COR-L47 (cell line): Measurements from ENCODE around the gene ANK2.

ENCODE experiments used
- DNase-seq: peaks from one replicate; lab custom pipeline; 2025; lab: John Stamatoyannopoulos, UW

ANK2 gene

DNA sequence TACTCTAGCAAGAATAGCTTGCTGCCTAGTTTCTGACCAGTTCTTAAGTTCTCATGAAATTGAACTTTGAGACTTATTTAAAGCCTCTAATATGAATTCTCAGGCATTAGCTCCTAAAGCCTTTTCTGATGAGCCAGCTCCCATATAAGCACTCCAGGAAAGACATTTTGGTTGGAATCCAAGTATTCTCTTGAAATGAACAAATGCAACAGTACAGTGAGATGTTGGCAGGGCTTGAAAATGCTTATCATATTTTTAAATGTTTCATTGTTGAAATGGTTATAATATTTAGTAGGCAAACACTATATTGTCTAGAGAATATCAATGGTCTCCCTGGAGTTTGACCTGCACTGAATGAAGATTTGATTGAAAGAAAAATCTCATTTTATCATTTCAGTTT, 240.3 kb downstream of the ANK2 start:
- no peak for DNase-seq

DNA sequence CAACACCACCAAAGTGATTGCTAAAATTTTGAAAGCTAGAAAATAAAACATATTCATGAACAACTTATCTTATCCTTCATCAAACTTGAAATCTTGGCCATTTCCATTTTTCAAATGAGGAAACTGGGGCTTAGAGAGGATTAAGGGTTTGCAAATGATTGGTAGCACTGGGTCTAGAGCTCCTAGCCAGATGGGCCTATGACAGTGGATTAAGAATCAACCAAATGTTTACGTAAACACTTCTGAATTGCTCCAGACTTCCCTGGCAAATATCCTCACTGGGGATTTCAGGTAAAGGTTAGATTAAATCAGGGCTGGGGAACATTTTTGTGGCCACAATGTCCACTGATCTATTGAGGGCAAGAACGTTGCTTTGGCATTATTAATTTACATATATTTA, 241.2 kb downstream of the ANK2 start:
- DNase-seq, result no peak

DNA sequence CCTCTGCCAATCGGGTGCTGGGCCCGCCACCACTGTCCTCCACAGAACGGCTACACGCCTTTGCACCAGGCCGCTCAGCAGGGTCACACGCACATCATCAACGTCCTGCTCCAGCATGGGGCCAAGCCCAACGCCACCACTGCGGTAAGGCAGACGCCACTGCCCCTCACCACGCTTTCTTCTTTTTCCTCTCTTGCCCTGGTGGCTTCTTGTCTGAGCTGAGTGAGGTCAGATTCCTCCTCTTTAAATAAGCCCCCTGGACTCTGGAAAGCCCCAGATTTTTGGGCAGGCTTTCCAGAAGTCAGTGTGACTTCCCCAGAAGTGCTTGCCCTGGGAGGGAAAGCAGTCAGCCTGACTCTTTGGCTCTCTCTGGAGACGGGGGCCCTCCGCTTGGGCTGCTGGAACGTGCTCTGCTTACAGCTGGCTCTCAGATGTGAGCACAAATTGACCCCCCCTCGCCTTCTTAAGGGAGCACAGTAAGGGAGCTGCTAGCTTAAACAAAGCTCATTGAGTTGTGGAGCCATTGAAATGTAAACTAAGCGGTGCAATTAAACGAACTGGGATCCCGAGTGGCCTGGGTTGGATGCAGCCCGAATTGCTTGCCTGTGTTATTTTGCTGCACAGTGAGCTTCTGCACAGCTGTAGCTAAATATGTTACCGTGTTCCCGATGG, 243.1 kb downstream of the ANK2 start:
- DNase-seq, result no peak

DNA sequence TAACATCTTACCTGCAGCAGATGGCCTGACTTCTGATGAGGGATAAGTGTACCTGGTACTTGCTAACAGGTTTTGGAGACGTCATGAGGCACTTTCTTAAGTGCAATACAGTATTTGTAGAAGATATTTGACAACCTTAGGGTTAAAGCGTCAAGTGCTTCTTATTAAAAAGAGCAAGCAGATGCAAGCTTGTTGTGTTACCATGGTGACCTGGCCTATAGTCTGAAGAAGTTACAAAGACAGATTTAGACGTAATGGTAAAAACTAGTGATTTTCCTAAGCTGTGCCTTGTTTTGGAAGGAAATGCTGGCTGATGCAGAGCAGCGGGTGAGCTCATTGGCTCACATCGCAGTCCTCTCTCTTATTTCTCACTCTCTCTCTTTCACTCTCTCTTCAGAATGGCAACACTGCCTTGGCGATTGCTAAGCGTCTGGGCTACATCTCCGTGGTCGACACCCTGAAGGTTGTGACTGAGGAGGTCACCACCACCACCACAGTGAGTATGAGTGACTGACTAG, 243.6 kb downstream of the ANK2 start:
- no peak for DNase-seq

DNA sequence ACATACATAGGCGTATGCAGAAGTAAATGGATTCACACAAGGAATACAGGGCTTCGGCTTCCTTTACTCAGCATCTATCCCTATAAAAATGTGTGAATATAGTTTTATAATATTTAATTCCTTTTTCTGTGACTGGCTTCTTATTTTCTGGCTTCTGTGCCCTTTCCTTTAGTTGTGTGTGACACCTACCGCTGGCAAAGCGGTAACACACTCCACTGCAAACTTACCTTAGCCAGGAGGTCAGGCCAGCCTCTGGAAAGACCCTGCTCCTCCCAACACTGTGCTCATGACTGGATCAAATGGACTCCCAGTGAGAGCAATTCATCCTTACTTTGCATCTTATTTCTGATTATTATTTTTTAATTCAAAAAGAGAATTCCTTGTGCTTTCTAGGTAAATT, 244.2 kb downstream of the ANK2 start:
- DNase-seq, result no peak

DNA sequence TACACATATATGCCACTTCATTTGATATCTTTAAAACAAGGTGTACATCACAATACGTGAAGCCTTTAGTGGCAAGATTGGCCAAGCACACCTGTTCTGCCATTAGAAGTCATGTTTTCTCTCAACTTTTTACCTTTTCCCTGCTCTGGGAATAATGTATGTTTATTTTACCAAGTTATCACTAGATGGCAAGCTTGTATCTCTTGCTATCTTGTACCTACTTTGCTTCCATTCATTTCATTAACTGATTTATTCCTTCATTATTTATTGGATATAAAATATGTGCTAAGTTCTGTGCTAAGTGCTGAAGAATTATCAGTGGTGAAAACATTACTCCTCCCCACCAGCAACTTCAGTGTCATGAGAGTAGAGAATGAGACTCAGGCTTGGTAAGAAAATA, 245.5 kb downstream of the ANK2 start:
- DNase-seq, result no peak

DNA sequence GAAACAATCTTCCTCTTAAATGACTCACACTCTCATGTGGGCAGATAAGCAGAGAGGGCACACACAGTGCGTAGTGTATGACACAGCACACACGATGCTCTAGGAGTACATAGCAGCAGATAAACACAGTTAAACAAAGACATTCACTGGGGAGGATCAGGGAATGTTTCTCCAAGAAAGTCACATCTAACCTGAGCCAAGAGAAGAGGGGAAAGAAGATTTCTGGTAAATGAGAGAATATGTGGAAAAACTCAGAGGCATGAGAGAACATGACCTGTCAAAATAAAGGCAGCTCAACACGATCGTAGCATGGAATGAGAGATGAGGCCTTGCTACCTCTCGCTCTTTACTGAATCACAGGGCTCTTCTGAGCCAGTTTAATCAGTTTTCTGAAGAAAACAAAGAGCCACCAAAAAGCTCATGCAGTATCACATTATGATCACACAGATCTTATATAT, 251.0 kb downstream of the ANK2 start:
- no peak for DNase-seq

DNA sequence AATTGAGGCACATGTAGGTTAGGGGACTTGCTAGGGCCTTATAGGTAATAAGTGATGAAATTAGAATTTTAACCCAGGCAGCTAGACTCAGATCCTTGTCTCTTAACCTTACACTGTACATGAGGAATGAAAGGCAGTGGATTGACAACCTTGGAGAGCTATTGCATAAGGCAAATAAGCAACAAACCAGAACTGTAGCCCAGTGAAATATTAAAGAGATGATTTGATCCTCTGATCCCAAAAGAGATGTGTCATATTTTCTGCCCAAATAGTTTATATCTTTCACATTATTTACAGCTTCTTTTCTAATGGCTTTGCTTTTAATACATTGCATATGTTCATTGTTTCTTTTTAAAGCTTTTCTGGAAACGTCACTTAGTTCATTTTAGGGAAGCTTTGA, 252.6 kb downstream of the ANK2 start:
- no peak for DNase-seq

DNA sequence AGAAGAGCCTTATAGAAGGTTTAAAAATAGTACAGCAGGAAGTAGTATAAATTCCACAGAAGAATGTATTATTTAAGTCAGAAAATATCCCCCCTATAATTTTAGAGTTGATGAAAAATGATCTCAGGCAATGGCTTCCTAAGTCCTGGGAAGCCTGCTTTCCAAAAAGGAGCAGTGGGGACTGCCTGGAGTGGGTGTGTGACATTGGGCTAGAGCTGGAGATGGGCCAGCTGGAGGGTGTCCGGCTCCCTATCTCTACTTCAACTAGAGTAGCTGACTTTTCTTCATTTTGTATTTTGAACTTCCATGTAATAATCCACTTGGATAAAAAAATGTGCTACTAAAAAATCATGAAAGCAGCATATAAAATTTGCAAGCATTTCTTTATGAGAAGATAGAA, 253.9 kb downstream of the ANK2 start:
- no peak for DNase-seq

DNA sequence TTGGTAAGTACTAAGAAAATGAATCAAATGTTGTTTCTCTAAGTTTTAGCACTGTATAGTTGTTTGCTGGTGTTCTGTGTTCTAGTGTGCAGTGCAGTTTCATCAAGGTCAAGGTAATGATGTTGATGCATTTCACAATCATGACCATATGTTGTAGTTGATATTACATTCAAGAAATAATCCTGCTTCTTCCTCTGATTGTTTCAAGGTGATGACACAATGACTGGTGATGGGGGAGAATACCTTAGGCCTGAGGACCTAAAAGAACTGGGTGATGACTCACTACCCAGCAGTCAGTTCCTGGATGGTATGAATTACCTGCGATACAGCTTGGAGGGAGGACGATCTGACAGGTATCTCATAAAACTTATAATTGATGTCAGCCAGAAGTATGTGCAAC, 261.6 kb downstream of the ANK2 start:
- DNase-seq, result no peak

DNA sequence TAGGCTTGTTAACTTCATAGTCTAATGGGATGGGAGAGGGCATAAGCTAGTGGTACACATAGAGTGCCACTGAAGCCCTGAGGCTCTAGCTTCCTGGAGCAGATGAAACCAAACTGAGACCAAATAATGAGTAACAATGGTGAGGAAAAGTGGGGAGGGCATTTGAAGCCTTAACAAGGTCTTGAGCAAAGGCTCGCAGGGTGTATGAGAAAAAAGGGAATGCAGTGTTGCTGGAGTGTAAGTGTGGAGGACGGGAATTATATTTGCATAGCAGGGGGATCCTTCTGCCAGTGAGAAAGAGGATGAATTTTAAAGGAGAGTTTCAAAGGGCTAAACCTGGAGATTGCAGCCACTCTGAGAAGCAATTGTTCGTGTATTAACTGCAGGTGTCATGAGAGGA, 263.1 kb downstream of the ANK2 start:
- DNase-seq, result no peak

DNA sequence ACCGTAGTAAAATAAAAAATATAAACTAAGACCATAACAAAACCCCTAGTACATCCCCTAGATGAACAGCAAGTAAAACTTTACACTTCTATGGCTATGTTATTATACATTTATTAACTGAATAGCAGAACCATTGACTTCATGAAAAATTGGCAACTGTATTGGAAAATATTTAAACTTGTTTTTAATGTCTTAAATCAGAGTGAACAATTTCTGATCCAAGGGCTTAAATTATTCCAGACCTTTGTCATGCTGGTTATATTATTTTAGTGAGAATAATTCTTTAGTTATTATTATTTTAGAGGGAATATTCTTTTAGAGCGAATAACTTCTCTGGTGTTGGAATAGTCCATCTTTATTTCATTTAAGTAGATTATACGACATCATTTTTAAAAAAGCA, 265.0 kb downstream of the ANK2 start:
- DNase-seq, result no peak

DNA sequence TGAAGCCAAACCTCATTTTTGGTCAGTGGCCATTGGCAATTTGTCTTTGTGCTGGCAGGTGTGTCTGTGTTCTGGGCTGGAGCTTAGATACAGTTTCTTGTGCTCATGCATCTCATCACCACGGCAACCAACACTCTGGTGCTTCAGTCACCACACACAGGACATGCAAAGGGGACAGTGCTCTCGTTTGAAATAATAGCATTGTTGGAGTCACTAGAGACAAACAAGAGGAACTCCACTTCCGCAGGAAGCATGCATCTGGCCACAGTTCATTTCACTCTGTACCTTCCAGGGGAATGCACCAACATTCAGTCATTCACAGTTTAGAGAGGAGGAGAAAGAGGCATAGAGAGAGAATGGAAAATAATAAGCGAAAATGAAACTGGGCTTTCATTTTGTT, 267.4 kb downstream of the ANK2 start:
- peak; percentile 15 for DNase-seq

DNA sequence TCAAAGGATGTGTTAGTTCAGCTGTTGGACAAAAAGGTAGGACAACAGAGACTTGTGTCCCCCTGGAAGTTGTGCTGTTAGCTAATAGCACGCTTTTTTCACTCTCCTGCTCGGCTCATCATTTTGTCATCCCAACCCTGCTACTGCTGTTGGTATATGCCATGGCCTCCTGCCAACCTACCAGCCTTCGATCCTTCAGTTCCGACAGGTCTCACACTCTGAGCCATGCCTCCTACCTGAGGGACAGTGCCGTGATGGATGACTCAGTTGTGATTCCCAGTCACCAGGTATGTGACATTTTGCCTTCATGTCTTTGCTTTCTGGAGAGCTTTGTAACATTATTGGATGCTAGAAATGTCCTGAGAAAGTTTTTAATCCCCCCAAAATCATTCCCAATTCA, 268.1 kb downstream of the ANK2 start:
- no peak for DNase-seq

DNA sequence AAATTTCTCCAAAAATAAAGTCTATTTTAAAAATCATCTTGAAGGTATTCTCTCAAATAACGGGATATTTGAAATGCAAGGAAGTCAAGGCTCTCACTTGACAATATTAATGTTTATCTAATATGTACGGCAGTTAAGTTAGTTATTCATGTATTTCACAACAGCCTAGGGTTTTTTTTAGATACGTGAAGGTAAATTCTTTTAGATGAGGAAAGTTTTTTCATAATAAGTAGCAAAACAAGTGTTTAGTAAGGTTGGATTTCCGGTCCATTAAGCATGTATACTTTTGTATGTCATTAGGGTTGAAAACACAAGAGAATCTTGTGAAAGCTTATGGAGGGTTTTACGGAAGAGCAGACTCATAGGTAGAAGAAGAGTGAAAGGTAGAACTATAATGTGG, 273.3 kb downstream of the ANK2 start:
- DNase-seq, result no peak

DNA sequence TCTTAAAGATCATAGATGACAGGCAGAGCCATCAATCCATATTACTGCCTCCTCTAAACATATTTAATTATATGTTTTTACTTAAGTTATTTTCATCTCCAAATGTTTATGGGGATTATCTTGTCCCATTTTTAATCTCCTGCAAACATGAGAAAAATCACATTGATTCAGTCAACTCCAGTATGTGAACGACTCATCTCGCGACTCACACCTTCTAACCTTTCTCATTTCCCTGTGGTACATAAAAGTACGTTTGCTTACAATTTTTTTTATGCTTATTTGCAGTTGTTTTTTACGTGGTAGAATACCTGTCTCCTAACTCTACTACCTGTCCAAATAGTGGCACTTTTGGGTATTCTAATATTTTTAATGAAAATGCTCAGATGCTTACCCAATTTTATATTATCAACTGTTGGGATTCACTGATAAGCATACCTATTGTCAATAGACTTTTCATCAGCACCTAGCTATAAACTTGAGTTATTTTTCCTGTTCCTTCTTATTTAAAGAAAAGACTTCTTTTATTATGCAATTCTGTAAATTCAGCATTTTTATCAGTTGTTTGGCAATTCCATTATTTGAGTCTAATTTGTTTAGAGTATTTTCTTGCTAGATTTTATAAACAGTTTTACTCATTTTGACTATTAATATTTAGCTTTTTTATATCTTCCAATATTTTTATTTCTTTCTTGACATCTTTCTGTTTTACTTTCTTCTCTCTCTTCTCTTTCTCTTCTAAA, 276.6 kb downstream of the ANK2 start:
- no peak for DNase-seq

DNA sequence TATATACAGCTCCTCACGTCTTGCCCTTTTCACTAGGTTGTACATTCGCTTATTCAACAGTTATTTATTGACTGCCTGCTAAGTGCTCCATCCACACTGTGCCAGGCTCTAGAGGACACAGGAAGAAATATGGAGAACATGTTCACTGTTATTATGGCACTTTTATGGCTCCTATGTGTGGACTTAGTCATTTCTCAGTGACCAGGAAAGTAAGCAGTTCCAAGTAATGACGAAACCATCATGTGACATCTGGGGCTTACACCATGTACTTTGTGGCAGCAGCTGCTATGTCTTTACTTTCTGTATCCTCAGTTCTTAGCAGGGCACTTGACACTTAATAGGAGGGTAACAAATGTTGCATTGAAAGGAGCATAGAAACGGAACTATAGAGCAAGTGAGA, 278.0 kb downstream of the ANK2 start:
- no peak for DNase-seq

DNA sequence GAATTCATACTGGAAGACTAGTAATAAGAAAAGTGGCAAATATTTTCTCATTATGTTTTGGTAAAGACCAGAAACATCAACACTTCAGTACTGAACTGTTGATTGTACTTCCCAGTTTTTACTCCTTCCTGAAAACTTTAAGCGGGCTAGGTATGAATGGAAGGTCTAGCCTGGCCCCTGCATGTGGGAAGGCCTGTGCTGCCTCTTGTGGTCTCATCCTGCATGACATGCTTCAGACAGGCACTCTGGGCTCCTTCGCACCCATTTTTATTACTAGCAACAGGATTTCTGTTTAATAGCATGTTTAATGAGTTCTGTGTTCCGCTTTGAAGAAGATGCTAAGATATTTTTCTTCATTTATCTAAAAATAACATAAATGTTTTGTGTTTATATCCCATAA, 279.1 kb downstream of the ANK2 start:
- no peak for DNase-seq

DNA sequence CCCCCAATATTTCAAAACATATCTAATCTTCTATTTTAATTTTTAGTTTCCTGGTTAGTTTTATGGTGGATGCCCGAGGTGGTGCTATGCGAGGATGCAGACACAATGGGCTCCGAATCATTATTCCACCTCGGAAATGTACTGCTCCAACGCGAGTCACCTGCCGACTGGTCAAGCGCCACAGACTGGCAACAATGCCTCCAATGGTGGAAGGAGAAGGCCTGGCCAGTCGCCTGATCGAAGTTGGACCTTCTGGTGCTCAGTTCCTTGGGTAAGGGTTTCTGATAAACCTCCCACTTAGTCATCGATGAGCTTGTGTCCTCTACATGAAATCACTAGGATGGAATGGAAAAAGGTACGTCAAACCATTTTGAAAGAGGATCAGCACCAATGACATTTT, 280.7 kb downstream of the ANK2 start:
- no peak for DNase-seq

DNA sequence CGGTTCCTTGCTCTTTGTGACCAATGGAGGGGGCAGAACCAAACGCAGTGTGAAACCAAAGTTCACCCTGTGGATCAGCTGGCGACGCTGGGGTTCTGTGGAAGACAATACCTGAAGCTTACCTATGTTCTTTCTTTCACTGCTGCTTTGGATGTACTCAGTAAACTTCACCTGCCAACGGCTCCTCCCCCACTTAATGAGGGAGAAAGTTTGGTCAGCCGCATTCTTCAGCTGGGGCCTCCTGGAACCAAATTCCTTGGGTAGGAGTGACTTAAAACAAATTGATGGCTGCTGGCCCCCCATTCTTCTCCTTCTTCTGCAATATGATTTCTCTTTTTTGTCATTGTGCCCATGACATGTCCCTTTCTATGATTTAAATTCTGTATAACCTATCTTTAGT, 282.4 kb downstream of the ANK2 start:
- DNase-seq, result no peak

DNA sequence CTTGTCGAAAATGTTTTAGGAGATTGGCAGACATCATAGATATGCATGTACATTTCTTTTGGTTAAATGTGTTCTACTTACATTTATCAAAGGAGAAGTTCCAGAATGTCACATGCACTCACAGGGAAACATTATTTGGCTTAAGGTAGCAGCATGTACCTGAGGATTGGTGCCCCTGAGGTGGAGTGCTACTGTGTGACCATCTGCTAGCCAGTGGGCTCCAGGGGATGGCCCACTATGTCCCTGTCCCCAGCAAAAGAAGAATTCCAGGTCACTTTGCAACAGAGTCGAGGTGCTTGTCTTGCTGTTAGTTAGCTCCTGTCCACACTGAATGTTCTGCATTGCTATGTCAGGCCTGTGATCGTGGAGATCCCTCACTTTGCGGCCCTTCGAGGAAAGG, 283.2 kb downstream of the ANK2 start:
- no peak for DNase-seq

DNA sequence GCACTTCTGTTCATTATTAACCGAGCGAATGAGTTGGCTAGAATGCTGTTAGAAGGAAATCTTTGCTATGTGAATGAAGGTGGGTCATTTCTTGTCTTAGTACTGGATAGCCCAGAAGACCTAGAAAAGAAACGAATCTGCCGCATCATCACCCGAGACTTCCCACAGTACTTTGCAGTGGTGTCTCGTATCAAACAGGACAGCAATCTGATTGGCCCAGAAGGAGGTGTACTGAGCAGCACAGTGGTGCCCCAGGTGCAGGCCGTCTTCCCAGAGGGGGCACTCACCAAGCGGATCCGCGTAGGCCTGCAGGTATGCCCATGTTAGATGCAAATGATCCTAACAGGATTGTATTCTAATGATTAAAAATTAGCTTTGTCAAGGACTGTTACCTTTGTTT, 286.3 kb downstream of the ANK2 start:
- no peak for DNase-seq

DNA sequence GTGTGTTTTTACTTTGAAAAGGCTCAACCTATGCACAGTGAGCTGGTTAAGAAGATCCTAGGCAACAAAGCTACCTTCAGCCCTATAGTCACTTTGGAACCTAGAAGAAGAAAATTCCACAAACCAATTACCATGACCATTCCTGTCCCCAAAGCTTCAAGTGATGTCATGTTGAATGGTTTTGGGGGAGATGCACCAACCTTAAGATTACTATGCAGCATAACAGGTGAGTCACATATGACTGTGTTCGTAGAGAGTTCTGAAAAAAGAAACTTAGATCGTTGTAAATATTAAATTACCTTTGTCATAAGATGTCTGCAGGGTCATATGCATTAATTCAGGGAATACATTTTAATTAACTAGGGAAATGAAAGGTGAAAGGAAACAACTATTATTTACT, 287.1 kb downstream of the ANK2 start:
- DNase-seq, result no peak

DNA sequence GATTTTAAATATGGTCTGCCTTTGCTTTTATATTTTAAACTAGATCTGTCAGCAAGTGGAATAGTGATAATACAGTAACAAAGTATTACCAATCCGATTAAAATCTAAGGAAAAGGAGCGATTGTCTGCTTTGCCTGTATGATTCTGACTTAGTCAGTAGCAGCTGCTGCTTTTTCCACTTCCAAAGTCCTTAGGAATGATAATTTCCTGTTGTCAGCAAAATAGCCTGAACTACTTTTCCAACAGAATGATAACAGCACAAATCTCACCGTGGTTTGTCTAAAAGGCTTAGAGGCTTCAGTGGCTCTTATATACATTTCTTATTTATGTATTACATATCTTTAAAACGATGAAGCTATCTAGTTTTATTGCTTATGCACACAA, 290.0 kb downstream of the ANK2 start:
- DNase-seq, result no peak
